ENCODE measurements around the gene MYO5B. TPM values are rescaled to one million over a fixed set of nuclear protein-coding genes. Genes with fewer than 3 reads are reported as not detected.
"Not testable (repeated sequence)": the region's sequence is repeated elsewhere in the genome, so short reads cannot be mapped to it uniquely, and the experiment has no call there.

The MYO5B gene
- total RNA-seq, 1 donor from 2014 or later: 9.8 TPM

GRCh38 chr18:49819071-49819662 is 375.8 kb downstream of the MYO5B start:
- no peak for FAIRE-seq
- no peak for DNase-seq (ENCODE audit: low spot score in 2 of 2)

- DNase-seq (ENCODE audit: low spot score in 2 of 2): no peak
- FAIRE-seq: no peak
Measured at GRCh38 chr18:49817947-49818346, 377.0 kb downstream of the MYO5B start.

GRCh38 chr18:49815927-49816326 is 379.0 kb downstream of the MYO5B start:
- DNase-seq (ENCODE audit: low spot score in 2 of 2) (no peak), FAIRE-seq (no peak)

- FAIRE-seq (no peak), DNase-seq (ENCODE audit: low spot score in 2 of 2) (peak in 1 of 2 donors; percentile 32)
Measured at GRCh38 chr18:49814147-49814499, 380.8 kb downstream of the MYO5B start.

- FAIRE-seq (no peak), DNase-seq (ENCODE audit: low spot score in 2 of 2) (peak; percentile 82)
Measured at GRCh38 chr18:49813319-49814146, 381.4 kb downstream of the MYO5B start, which contains the start of gene ACAA2. TSS of gene ACAA2 (minus strand) at chr18:49813533. CDS start at chr18:49813484, 49 bp downstream.

GRCh38 chr18:49813069-49813318 is 382.0 kb downstream of the MYO5B start:
- DNase-seq (ENCODE audit: low spot score in 2 of 2) (peak; percentile 9 to 39), FAIRE-seq (no peak)

- FAIRE-seq: no peak
- no peak for DNase-seq (ENCODE audit: low spot score in 2 of 2)
Measured at GRCh38 chr18:49812286-49813068, 382.5 kb downstream of the MYO5B start.

GRCh38 chr18:49811151-49811938 is 383.6 kb downstream of the MYO5B start:
- DNase-seq (ENCODE audit: low spot score in 2 of 2): no peak
- no peak for FAIRE-seq

GRCh38 chr18:49808553-49809191 is 386.3 kb downstream of the MYO5B start:
- FAIRE-seq; DNase-seq (ENCODE audit: low spot score in 2 of 2): not testable (repeated sequence)

GRCh38 chr18:49804096-49804495 is 390.9 kb downstream of the MYO5B start:
- no peak for FAIRE-seq
- no peak for DNase-seq (ENCODE audit: low spot score in 2 of 2)

GRCh38 chr18:49802623-49803022 is 392.3 kb downstream of the MYO5B start:
- DNase-seq (ENCODE audit: low spot score in 2 of 2): no peak
- FAIRE-seq: no peak

GRCh38 chr18:49800491-49800890 is 394.5 kb downstream of the MYO5B start:
- not testable (repeated sequence) for DNase-seq (ENCODE audit: low spot score in 2 of 2); FAIRE-seq

GRCh38 chr18:49799806-49800205 is 395.1 kb downstream of the MYO5B start:
- not testable (repeated sequence) for FAIRE-seq; DNase-seq (ENCODE audit: low spot score in 2 of 2)

GRCh38 chr18:49798001-49798400 is 396.9 kb downstream of the MYO5B start:
- no peak for DNase-seq (ENCODE audit: low spot score in 2 of 2)

GRCh38 chr18:49795612-49796552 is 399.1 kb downstream of the MYO5B start:
- DNase-seq (ENCODE audit: low spot score in 2 of 2) (no peak), FAIRE-seq (no peak)

More at GRCh38 chr18:49798001-49798400, 396.9 kb downstream of the MYO5B start:
- no peak for FAIRE-seq

GRCh38 chr18:49794743-49795142 is 400.2 kb downstream of the MYO5B start:
- DNase-seq (ENCODE audit: low spot score in 2 of 2): no peak
- FAIRE-seq: no peak

- DNase-seq (ENCODE audit: low spot score in 2 of 2); FAIRE-seq: not testable (repeated sequence)
Measured at GRCh38 chr18:49789560-49790134, 405.3 kb downstream of the MYO5B start.

GRCh38 chr18:49788327-49788898 is 406.5 kb downstream of the MYO5B start:
- no peak for FAIRE-seq

More at GRCh38 chr18:49788327-49788898, 406.5 kb downstream of the MYO5B start:
- DNase-seq (ENCODE audit: low spot score in 2 of 2): no peak

Measured in frontal cortex (tissue), 4 donors.